Esophagus squamous epithelium (tissue), 5 donors: ENCODE data around the gene ILKAP. TPM values are rescaled to one million over a fixed set of nuclear protein-coding genes. Genes with fewer than 3 reads are reported as not detected.
A peak's percentile ranks its signal among the peaks of the same experiment; 100 is the strongest.

Experiments used
- DNase-seq: peaks from one replicate; lab custom pipeline; 2025; lab: John Stamatoyannopoulos, UW
- H3K27ac ChIP-seq, 4 donors: fragments of 200-600 bp; sonication (generic); one replicate each; pipeline ENCODE4 v1.5.1; 2016 to 2019; ENCODE audit warnings: mild to moderate bottlenecking in 1 of 4
- H3K27me3 ChIP-seq, 4 donors: fragments of 200-600 bp; sonication (generic); 1 replicate in 3 of 4; 2 replicates in 1 of 4; pipeline versions ENCODE4 v1.5.1 to v1.6.0; 2017 to 2021; ENCODE audit warnings: antibody characterized with exemption in 1 of 4
- H3K36me3 ChIP-seq, 3 donors: fragments of 200-600 bp; sonication (generic); one replicate each; pipeline ENCODE4 v1.5.1; 2016 to 2019
- H3K4me1 ChIP-seq, 3 donors: fragments of 200-600 bp; sonication (generic); one replicate each; pipeline ENCODE4 v1.5.1; 2017 to 2019
- H3K4me3 ChIP-seq, 4 donors: fragments of 200-600 bp; sonication (generic); 1 replicate in 3 of 4; 2 replicates in 1 of 4; pipeline ENCODE4 v1.5.1; 2016 to 2019; ENCODE audit warnings: mild to moderate bottlenecking in 2 of 4, moderate library complexity in 1 of 4
- H3K9me3 ChIP-seq, 3 donors: fragments of 200-600 bp; sonication (generic); one replicate each; pipeline ENCODE4 v1.5.1; 2016 to 2019
- CTCF ChIP-seq, 6 experiments: fragments of 450-650 bp in 4 of 6; fragments of 200-600 bp in 2 of 6; sonication (generic) in 2 of 6; IDR thresholded peaks; one replicate each; pipeline ENCODE4 v1.5.1; 2016 to 2019; ENCODE audit warnings: antibody characterized with exemption in 6 of 6, mild to moderate bottlenecking in 4 of 6, moderate library complexity in 4 of 6
- POLR2A ChIP-seq, 4 donors: fragments of 450-650 bp; IDR thresholded peaks; one replicate each; pipeline ENCODE4 v1.6.1; 2017; ENCODE audit warnings: antibody characterized with exemption in 4 of 4, mild to moderate bottlenecking in 4 of 4, moderate library complexity in 3 of 4
- WGBS, 2 donors: methylation state at CpG; one replicate each; pipeline ENCODE4 v1.1.5; 2018; 5-methylcytosine and 5-hydroxymethylcytosine counted together
- intact Hi-C: fragments of 100-400 bp; cut with DNase I; formaldehyde crosslinking; loops from one replicate; pipeline ENCODE4 v1.15.0; 2022
- total RNA-seq, 4 donors: library from RNA; depleted of rRNA; stranded (reverse); fragments of >200 nt; gene quantifications; one replicate each; pipeline ENCODE4 v1.1.0, GENCODE V29; 2016
- donor health status: DM: yes; HTN: yes; CAD: no.

The ILKAP gene
- total RNA-seq, 4 donors from 2014 or later: 13.3 to 38.3 (median 20.7) TPM

- TF ChIP-seq CTCF (IDR thresholded peaks at IDR 0.05) (no peak), POLR2A (IDR thresholded peaks at IDR 0.05) (no peak)
- Histone ChIP-seq H3K9me3 (no peaks in the 10 kb centered on the region), H3K4me3 (no peak overlapping the region), H3K27ac (peak overlapping the region in 2 of 4 donors; percentile 2 to 36), H3K36me3 (peaks cover 0 to 54% (median 4%) of the 10 kb centered on the region in 3 donors), H3K27me3 (peaks cover 0 to 26% (median 0%) of the 10 kb centered on the region in 4 donors), H3K4me1 (peaks cover 20 to 41% (median 23%) of the 10 kb centered on the region in 3 donors)
- WGBS, 2 donors: 78 to 86% methylated on average over 5 to 6 of the region's 10 CpGs
- intact Hi-C loops: no loop called here
- no peak for DNase-seq
Measured at GRCh38 chr2:238243496-238244076, 40.1 kb upstream of the ILKAP start.

- 58 to 72% methylated on average over 5 to 6 of the region's 7 CpGs for WGBS, 2 donors
- H3K4me3 ChIP-seq: no peak overlapping the region
- H3K9me3 ChIP-seq: no peaks in the 10 kb centered on the region
- intact Hi-C loops: no loop called here
- H3K36me3 ChIP-seq: peaks cover 0 to 47% (median 4%) of the 10 kb centered on the region in 3 donors
- DNase-seq: no peak
- H3K4me1 ChIP-seq: peaks cover 20 to 42% (median 23%) of the 10 kb centered on the region in 3 donors
- no peak for TF ChIP-seq CTCF (IDR thresholded peaks at IDR 0.05)
- TF ChIP-seq POLR2A (IDR thresholded peaks at IDR 0.05): no peak
- peaks cover 0 to 33% (median under 1%) of the 10 kb centered on the region in 4 donors for H3K27me3 ChIP-seq
- peak overlapping the region in 2 of 4 donors; percentile 2 to 36 for H3K27ac ChIP-seq
Measured at GRCh38 chr2:238242731-238243495, 39.4 kb upstream of the ILKAP start.

- TF ChIP-seq CTCF (IDR thresholded peaks at IDR 0.05): no peak
- no peak for TF ChIP-seq POLR2A (IDR thresholded peaks at IDR 0.05)
- intact Hi-C loops: no loop called here
- no peak overlapping the region for H3K4me3 ChIP-seq
- H3K4me1 ChIP-seq: peaks cover 20 to 42% (median 23%) of the 10 kb centered on the region in 3 donors
- H3K9me3 ChIP-seq: no peaks in the 10 kb centered on the region
- peaks cover 0 to 38% (median 4%) of the 10 kb centered on the region in 3 donors for H3K36me3 ChIP-seq
- 84 to 90% methylated on average over 2 of the region's 2 CpGs for WGBS, 2 donors
- no peak for DNase-seq
- peaks cover 0 to 42% (median 2%) of the 10 kb centered on the region in 4 donors for H3K27me3 ChIP-seq
- peak overlapping the region in 1 of 4 donors; percentile 1 for H3K27ac ChIP-seq
Measured at GRCh38 chr2:238241970-238242369, 38.5 kb upstream of the ILKAP start.

GRCh38 chr2:238240757-238241711 lies 37.5 kb upstream of the ILKAP start:
- WGBS, 2 donors: 51 to 97% methylated on average over 4 to 5 of the region's 71 CpGs
- peak overlapping the region; percentile 54 to 85 (median 74) for H3K4me3 ChIP-seq
- intact Hi-C loops: no loop called here
- H3K36me3 ChIP-seq: peaks cover 0 to 28% (median 4%) of the 10 kb centered on the region in 3 donors
- peaks cover 20 to 42% (median 23%) of the 10 kb centered on the region in 3 donors for H3K4me1 ChIP-seq
- H3K9me3 ChIP-seq: no peaks in the 10 kb centered on the region
- TF ChIP-seq CTCF (IDR thresholded peaks at IDR 0.05): no peak
- no peak for TF ChIP-seq POLR2A (IDR thresholded peaks at IDR 0.05)
- DNase-seq: no peak
- H3K27ac ChIP-seq: no peak overlapping the region
- peaks cover 0 to 51% (median 2%) of the 10 kb centered on the region in 4 donors for H3K27me3 ChIP-seq
